Measurements from ENCODE around the gene C21orf58.
"Not testable (repeated sequence)": the region's sequence is repeated elsewhere in the genome, so short reads cannot be mapped to it uniquely, and the experiment has no call there.

The C21orf58 gene

GRCh38 chr21:46312949-46313348, 10.7 kb downstream of the C21orf58 start:
- no peak for DNase-seq (ENCODE audit: low spot score)
- TF ChIP-seq, protein P1, sequence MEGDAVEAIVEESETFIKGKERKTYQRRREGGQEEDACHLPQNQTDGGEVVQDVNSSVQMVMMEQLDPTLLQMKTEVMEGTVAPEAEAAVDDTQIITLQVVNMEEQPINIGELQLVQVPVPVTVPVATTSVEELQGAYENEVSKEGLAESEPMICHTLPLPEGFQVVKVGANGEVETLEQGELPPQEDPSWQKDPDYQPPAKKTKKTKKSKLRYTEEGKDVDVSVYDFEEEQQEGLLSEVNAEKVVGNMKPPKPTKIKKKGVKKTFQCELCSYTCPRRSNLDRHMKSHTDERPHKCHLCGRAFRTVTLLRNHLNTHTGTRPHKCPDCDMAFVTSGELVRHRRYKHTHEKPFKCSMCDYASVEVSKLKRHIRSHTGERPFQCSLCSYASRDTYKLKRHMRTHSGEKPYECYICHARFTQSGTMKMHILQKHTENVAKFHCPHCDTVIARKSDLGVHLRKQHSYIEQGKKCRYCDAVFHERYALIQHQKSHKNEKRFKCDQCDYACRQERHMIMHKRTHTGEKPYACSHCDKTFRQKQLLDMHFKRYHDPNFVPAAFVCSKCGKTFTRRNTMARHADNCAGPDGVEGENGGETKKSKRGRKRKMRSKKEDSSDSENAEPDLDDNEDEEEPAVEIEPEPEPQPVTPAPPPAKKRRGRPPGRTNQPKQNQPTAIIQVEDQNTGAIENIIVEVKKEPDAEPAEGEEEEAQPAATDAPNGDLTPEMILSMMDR (IDR thresholded peaks at IDR 0.05; ENCODE audit: extremely low read depth, insufficient read depth, missing control alignments): no peak
- in situ Hi-C loops (cut with MboI; ENCODE audit: low pct_unique_long_range_greater_than_20kb, low sequenced_read_pairs, unreplicated experiment): no loop called here

DNA sequence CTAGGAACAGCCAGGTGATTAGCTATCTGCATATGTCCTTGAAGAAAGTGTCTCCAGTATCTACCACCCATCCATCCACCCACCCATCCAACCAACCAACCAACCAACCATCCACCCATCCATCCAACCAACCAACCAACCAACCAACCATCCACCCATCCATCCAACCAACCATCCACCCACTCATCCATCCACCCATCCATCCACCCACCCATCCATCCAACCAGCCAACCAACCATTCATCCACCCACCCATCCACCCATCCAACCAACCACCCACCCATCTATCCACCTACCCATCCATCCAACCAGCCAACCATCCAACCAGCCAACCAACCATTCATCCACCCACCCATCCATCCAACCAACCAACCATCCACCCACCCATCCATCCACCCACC, 12.1 kb downstream of the C21orf58 start:
- DNase-seq (ENCODE audit: low spot score): no peak
- in situ Hi-C loops (cut with MboI; ENCODE audit: low pct_unique_long_range_greater_than_20kb, low sequenced_read_pairs, unreplicated experiment): no loop called here
- TF ChIP-seq, protein P1 (IDR thresholded peaks at IDR 0.05; ENCODE audit: extremely low read depth, insufficient read depth, missing control alignments): no peak

DNA sequence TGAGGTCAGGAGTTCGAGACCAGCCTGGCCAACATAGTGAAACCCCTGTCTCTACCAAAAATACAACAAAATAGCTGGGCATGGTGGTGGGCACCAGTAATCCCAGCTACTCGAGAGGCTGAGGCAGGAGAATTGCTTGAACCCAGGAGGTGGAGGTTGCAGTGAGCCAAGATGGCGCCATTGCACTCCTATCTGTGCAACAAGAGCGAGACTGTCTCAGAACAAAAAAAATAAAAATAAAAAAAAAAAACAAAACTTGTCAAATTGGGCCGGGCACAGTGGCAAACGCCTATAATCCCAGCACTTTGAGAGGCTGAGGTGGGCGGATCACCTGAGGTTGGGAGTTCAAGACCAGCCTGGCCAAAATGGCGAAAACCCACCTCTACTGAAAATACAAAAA, 13.4 kb downstream of the C21orf58 start:
- in situ Hi-C loops (cut with MboI; ENCODE audit: low pct_unique_long_range_greater_than_20kb, low sequenced_read_pairs, unreplicated experiment); DNase-seq (ENCODE audit: low spot score): not testable (repeated sequence)

DNA sequence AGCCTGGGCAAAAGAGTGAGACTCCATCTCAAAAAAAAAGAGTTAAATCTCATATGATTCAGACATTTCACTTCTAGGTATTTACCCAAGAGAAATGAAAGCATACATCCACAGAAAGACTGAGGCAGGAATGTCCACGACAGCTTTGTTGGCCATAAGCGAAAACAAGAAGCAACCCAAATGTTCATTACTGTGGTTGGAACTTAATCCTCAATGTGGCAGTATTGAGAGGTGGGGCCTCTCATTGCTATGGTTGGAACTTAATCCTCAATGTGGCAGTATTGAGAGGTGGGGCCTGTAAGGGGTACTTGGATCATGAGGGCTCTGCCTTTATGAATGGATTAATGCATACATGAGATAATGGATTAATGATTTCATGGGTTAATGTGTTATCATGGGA, 15.2 kb downstream of the C21orf58 start:
- TF ChIP-seq, protein P1 (IDR thresholded peaks at IDR 0.05; ENCODE audit: extremely low read depth, insufficient read depth, missing control alignments): no peak
- in situ Hi-C loops (cut with MboI; ENCODE audit: low pct_unique_long_range_greater_than_20kb, low sequenced_read_pairs, unreplicated experiment): no loop called here
- DNase-seq (ENCODE audit: low spot score): no peak

DNA sequence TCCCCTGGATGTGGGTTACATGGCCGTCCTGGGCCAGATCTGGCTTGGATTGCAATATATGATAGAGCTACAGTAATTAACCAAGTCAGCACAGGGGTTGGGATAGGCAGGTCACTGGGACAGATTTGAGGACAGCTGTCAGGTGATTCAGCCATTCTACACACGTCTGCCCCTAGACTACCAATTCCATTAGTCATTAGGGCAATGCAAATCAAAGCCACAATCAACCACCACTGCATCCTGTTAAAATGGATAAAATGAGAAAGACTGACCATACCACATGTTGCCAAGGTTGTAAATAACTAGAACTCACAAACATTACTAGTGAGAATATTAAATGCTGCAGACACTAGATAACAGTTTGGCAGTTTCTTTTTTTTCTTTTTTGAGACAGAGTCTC, 16.0 kb downstream of the C21orf58 start:
- TF ChIP-seq, protein P1 (IDR thresholded peaks at IDR 0.05; ENCODE audit: extremely low read depth, insufficient read depth, missing control alignments): no peak
- DNase-seq (ENCODE audit: low spot score): no peak
- in situ Hi-C loops (cut with MboI; ENCODE audit: low pct_unique_long_range_greater_than_20kb, low sequenced_read_pairs, unreplicated experiment): no loop called here

DNA sequence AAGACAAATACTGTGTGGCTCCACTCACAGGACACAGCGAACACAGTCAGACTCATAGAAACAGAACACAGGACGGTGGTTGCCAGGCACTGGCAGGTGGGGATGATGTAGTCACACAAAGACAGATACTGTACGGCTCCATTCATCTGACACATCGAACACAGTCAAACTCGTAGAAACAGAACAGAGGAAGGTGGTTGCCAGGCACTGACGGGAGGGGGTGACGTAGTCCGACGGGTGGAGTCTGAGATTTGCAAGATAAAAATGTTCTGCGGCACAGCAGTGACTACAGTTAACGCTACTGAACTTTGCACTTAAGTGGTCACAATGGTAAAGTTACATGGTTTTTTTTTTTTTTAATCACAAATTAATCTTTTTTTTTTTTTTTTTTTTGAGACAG, 18.7 kb downstream of the C21orf58 start:
- no peak for DNase-seq (ENCODE audit: low spot score)
- TF ChIP-seq, protein P1 (IDR thresholded peaks at IDR 0.05; ENCODE audit: extremely low read depth, insufficient read depth, missing control alignments): no peak
- in situ Hi-C loops (cut with MboI; ENCODE audit: low pct_unique_long_range_greater_than_20kb, low sequenced_read_pairs, unreplicated experiment): no loop called here

- in situ Hi-C loops (cut with MboI; ENCODE audit: low pct_unique_long_range_greater_than_20kb, low sequenced_read_pairs, unreplicated experiment): no loop called here
- TF ChIP-seq, protein P1 (IDR thresholded peaks at IDR 0.05; ENCODE audit: extremely low read depth, insufficient read depth, missing control alignments): no peak
- no peak for DNase-seq (ENCODE audit: low spot score)
Measured at GRCh38 chr21:46304437-46304836, 19.2 kb downstream of the C21orf58 start.

Data from GM13977 (cell line).